Chondrocyte (in vitro differentiated cells): ENCODE results near the gene FANCE. TPM values are rescaled to one million over a fixed set of nuclear protein-coding genes. Genes with fewer than 3 reads are reported as not detected.
A peak's percentile ranks its signal among the peaks of the same experiment; 100 is the strongest.
"Not testable (repeated sequence)": the region's sequence is repeated elsewhere in the genome, so short reads cannot be mapped to it uniquely, and the experiment has no call there.

Experiments used
- DNase-seq: peaks from one replicate; pipeline ENCODE4 v3.0.0; 2021; ENCODE audit warnings: mixed read lengths, low spot score
- H3K27ac Mint-ChIP-seq: one replicate; pipeline ENCODE4 v1.8.0; 2021; ENCODE audit warnings: mild to moderate bottlenecking, moderate library complexity, mixed read lengths; ENCODE audit not compliant: unreplicated experiment
- H3K27me3 Mint-ChIP-seq: 2 replicates; pipeline ENCODE4 v1.8.0; 2021; ENCODE audit warnings: low read depth, mixed read lengths
- H3K36me3 Mint-ChIP-seq: 2 replicates; pipeline ENCODE4 v1.8.0; 2021; ENCODE audit warnings: low read depth, mixed read lengths
- H3K4me1 Mint-ChIP-seq: 2 replicates; pipeline ENCODE4 v1.8.0; 2021; ENCODE audit warnings: low read depth, mild to moderate bottlenecking, mixed read lengths
- H3K4me3 Mint-ChIP-seq: one replicate; pipeline ENCODE4 v1.8.0; 2021; ENCODE audit warnings: mild to moderate bottlenecking, moderate library complexity, mixed read lengths; ENCODE audit not compliant: unreplicated experiment
- H3K9me3 Mint-ChIP-seq: 2 replicates; pipeline ENCODE4 v1.8.0; 2021; ENCODE audit warnings: low read depth, mixed read lengths
- microRNA-seq: library from miRNA; unstranded; fragments of <30 nt; microRNA quantifications from one replicate; pipeline ENCODE4 v1.2.0, GENCODE V29; 2020; ENCODE audit warnings: borderline number of aligned reads
- total RNA-seq: library from RNA; stranded (reverse); gene quantifications from 3 replicates; pipeline ENCODE4 v1.2.1, GENCODE V29; 2021
- TF ChIP-seq, protein P1 (sequence below): fragments of 200-600 bp; sonication (generic); IDR thresholded peaks from 2 replicates; pipeline ENCODE4 v1.5.0; 2021; ENCODE audit warnings: antibody characterized with exemption, mild to moderate bottlenecking, moderate library complexity

The FANCE gene
- total RNA-seq, 1 donor from 2014 or later = 6.8 TPM

- no peaks in the 10 kb centered on the region for H3K36me3 Mint-ChIP-seq
- no peak within 1 kb of the TSS for H3K27ac Mint-ChIP-seq
- DNase-seq = peak; percentile 54
- no peak within 1 kb of the TSS for H3K4me3 Mint-ChIP-seq
- H3K27me3 Mint-ChIP-seq = peaks cover 3% of the 10 kb centered on the region
- no peaks in the 10 kb centered on the region for H3K4me1 Mint-ChIP-seq
- no peaks in the 10 kb centered on the region for H3K9me3 Mint-ChIP-seq
- TF ChIP-seq, protein P1, sequence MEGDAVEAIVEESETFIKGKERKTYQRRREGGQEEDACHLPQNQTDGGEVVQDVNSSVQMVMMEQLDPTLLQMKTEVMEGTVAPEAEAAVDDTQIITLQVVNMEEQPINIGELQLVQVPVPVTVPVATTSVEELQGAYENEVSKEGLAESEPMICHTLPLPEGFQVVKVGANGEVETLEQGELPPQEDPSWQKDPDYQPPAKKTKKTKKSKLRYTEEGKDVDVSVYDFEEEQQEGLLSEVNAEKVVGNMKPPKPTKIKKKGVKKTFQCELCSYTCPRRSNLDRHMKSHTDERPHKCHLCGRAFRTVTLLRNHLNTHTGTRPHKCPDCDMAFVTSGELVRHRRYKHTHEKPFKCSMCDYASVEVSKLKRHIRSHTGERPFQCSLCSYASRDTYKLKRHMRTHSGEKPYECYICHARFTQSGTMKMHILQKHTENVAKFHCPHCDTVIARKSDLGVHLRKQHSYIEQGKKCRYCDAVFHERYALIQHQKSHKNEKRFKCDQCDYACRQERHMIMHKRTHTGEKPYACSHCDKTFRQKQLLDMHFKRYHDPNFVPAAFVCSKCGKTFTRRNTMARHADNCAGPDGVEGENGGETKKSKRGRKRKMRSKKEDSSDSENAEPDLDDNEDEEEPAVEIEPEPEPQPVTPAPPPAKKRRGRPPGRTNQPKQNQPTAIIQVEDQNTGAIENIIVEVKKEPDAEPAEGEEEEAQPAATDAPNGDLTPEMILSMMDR = no peak
Measured at GRCh38 chr6:35512740-35513139, 60.6 kb downstream of the FANCE start, which contains the start of gene TULP1. Gene TULP1, minus strand, starts transcription at chr6:35512896. Its CDS starts 38 bp downstream, at chr6:35512858.

DNA sequence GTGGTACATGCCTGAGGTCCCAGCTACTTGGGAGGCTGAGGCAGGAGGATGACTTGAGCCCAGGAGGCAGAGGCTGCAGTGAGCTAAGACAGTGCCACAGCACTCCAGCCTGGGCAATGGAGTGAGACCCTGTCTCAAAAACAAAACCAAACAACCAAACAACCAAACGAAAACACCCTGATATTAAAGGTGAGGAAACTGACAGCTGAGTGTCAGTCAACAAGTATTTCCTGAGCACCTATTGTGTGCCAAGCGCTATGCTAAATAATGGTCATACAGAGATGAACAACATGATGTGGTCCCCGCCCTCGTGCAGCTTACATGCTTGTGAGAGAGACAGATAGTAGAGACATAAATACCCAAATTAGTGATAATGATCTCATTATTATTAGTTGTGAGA is 62.4 kb downstream of the FANCE start:
- H3K9me3 Mint-ChIP-seq = no peaks in the 10 kb centered on the region
- H3K4me1 Mint-ChIP-seq = no peaks in the 10 kb centered on the region
- peaks cover 3% of the 10 kb centered on the region for H3K27me3 Mint-ChIP-seq
- no peak overlapping the region for H3K27ac Mint-ChIP-seq
- no peak overlapping the region for H3K4me3 Mint-ChIP-seq
- no peak for DNase-seq
- no peaks in the 10 kb centered on the region for H3K36me3 Mint-ChIP-seq
- TF ChIP-seq, protein P1 = no peak

DNA sequence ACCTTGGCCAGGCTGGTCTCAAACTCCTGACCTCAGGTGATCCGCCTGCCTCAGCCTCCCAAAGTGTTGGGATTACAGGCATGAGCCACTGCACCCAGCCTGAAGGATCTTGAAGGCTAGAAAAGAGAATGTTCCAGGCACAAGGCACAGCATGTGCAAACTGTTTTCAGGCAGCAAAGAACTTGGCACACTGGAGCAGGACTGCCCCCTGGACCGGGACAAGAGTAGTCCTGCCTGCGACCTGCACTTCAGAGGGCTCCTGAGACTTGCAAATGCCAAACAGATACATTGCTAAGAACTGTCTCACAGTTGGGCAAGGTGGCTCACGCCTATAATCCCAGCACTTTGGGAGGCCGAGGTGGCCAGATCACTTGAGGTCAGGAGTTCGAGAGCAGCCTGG is 63.8 kb downstream of the FANCE start:
- H3K36me3 Mint-ChIP-seq, H3K27me3 Mint-ChIP-seq, H3K27ac Mint-ChIP-seq, H3K4me3 Mint-ChIP-seq, H3K9me3 Mint-ChIP-seq, DNase-seq, H3K4me1 Mint-ChIP-seq: not testable (repeated sequence)

Small RNA genes within 50 kb of the gene (microRNA-seq; reads per million reads assigned to microRNA genes)
- not detected for gene MIR7111

Other genes starting within 250 kb of the FANCE start
- gene SCUBE3, start 238.4 kb upstream of the FANCE start, total RNA-seq = 32.7 to 96.6 TPM (median 93.0 TPM) in 3 replicates
- gene ZNF76, start 192.6 kb upstream of the FANCE start, total RNA-seq = 20.3 to 28.3 TPM (median 22.1 TPM) in 3 replicates
- gene DEF6, start 154.5 kb upstream of the FANCE start, total RNA-seq = 0.82 to 1.1 TPM (median 0.82 TPM) in 3 replicates
- 25.9 to 28.3 TPM (median 27.0 TPM) in 3 replicates for gene PPARD, start 109.8 kb upstream of the FANCE start, total RNA-seq
- 844 to 899 TPM (median 848 TPM) in 3 replicates for gene RPL10A, start 16.1 kb downstream of the FANCE start, total RNA-seq
- gene TEAD3, start 44.7 kb downstream of the FANCE start, total RNA-seq = 35.1 to 57.1 TPM (median 56.8 TPM) in 3 replicates
- not detected in 3 replicates for gene TULP1, start 60.6 kb downstream of the FANCE start, total RNA-seq
- gene FKBP5, start 236.6 kb downstream of the FANCE start, total RNA-seq = 139 to 237 TPM (median 143 TPM) in 3 replicates